Hepatocyte (in vitro differentiated cells): ENCODE data around the gene STARD8. TPM values are rescaled to one million over a fixed set of nuclear protein-coding genes. Genes with fewer than 3 reads are reported as not detected.
A peak's percentile ranks its signal among the peaks of the same experiment; 100 is the strongest.

Experiments used
- DNase-seq: peaks from one replicate; pipeline ENCODE4 v3.0.0-alpha.2; 2016; ENCODE audit warnings: low spot score
- H2AFZ ChIP-seq: fragments of 200-600 bp; sonication (generic); 2 replicates; pipeline ENCODE4 v1.6.0; 2016; ENCODE audit warnings: antibody characterized with exemption, mild to moderate bottlenecking
- H3K27ac ChIP-seq: fragments of 200-600 bp; sonication (generic); 2 replicates; pipeline ENCODE4 v1.5.1; 2016; ENCODE audit warnings: mild to moderate bottlenecking
- H3K27me3 ChIP-seq: fragments of 200-600 bp; sonication (generic); 2 replicates; pipeline ENCODE4 v1.6.1; 2016
- H3K36me3 ChIP-seq: fragments of 200-600 bp; sonication (generic); replicated peaks from 2 replicates; pipeline ENCODE4 v1.5.1; 2016; ENCODE audit warnings: low read depth; ENCODE audit not compliant: insufficient read depth
- H3K4me1 ChIP-seq: fragments of 200-600 bp; sonication (generic); 2 replicates; pipeline ENCODE4 v1.5.1; 2016; ENCODE audit warnings: mild to moderate bottlenecking, moderate library complexity; ENCODE audit not compliant: insufficient read depth
- H3K4me2 ChIP-seq: fragments of 200-600 bp; sonication (generic); 2 replicates; pipeline ENCODE4 v1.6.0; 2016
- H3K4me3 ChIP-seq: fragments of 200-600 bp; sonication (generic); 2 replicates; pipeline ENCODE4 v1.5.1; 2016; ENCODE audit warnings: mild to moderate bottlenecking
- H3K79me2 ChIP-seq: fragments of 200-600 bp; sonication (generic); 2 replicates; pipeline ENCODE4 v1.6.0; 2017; ENCODE audit warnings: mild to moderate bottlenecking
- H3K9me2 ChIP-seq: fragments of 200-600 bp; sonication (generic); replicated peaks from 2 replicates; pipeline ENCODE4 v1.6.0; 2017; ENCODE audit warnings: mild to moderate bottlenecking; ENCODE audit not compliant: insufficient read depth
- H3K9me3 ChIP-seq: fragments of 200-600 bp; sonication (generic); 2 replicates; pipeline ENCODE4 v1.5.1; 2016; ENCODE audit warnings: low read depth, mild to moderate bottlenecking
- H4K20me1 ChIP-seq: fragments of 200-600 bp; sonication (generic); 2 replicates; pipeline ENCODE4 v1.6.0; 2016; ENCODE audit warnings: mild to moderate bottlenecking; ENCODE audit not compliant: insufficient read depth, poor library complexity, severe bottlenecking
- EZH2 ChIP-seq: fragments of 200-600 bp; sonication (generic); IDR thresholded peaks from 2 replicates; pipeline ENCODE4 v1.6.1; 2016; ENCODE audit warnings: antibody characterized with exemption, mild to moderate bottlenecking, borderline replicate concordance
- EZH2phosphoT487 ChIP-seq: fragments of 200-600 bp; sonication (generic); IDR thresholded peaks from one replicate; pipeline ENCODE4 v1.6.1; 2018; ENCODE audit warnings: antibody characterized with exemption, mild to moderate bottlenecking, low read depth, moderate library complexity; ENCODE audit not compliant: unreplicated experiment, severe bottlenecking
- WGBS: methylation state at CpG from one replicate; pipeline ENCODE4 v1.1.6; 2016; ENCODE audit warnings: low lambda C conversion rate; ENCODE audit errors: missing lambda C conversion rate; 5-methylcytosine and 5-hydroxymethylcytosine counted together
- polyA plus RNA-seq: library from polyadenylated mRNA; unstranded; fragments of >200 nt; fragmentation: Nextera tagmentation; extraction: Ambion mirVana; gene quantifications from 2 replicates; pipeline ENCODE4 v1.2.1, GENCODE V29; 2016
- total RNA-seq: library from RNA; depleted of rRNA; stranded (reverse); fragments of >200 nt; gene quantifications from 2 replicates; pipeline ENCODE4 v1.2.3, GENCODE V29; 2014
- TF ChIP-seq, protein P1 (sequence below): fragments of 200-600 bp; sonication (generic); IDR thresholded peaks from 2 replicates; pipeline ENCODE4 v1.5.1; 2016; ENCODE audit warnings: antibody characterized with exemption, mild to moderate bottlenecking; ENCODE audit not compliant: poor library complexity

STARD8 gene
- total and polyA plus RNA-seq, 2 experiments from 2014 or later: 1.1 to 3.3 TPM

DNA sequence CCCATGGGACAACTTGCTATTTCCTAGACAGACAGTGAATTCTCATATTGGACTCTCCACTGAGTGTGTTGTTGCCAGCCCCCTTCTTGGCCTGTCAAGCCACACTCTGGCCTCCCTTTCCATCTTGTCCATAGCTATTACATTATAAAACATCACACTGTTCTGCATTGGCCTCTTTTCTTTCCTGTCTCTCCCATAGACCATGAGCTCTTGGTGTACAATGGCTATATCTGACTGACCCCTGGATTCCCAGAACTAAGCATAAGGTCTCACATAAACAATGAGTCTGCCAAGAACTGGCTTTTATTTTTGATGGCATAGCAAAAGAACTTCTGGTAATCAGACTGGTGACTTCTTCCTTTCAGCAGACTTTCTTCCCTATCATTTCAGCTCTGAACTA lies 23.8 kb downstream of the STARD8 start:
- no peaks in the 10 kb centered on the region for H3K9me2 ChIP-seq
- no peaks in the 10 kb centered on the region for H3K36me3 ChIP-seq
- no peak overlapping the region for H3K4me3 ChIP-seq
- no peaks in the 10 kb centered on the region for H3K27me3 ChIP-seq
- no peak overlapping the region for H3K27ac ChIP-seq
- no peak for DNase-seq
- TF ChIP-seq EZH2 (no peak), EZH2phosphoT487 (no peak)
- TF ChIP-seq, protein P1, sequence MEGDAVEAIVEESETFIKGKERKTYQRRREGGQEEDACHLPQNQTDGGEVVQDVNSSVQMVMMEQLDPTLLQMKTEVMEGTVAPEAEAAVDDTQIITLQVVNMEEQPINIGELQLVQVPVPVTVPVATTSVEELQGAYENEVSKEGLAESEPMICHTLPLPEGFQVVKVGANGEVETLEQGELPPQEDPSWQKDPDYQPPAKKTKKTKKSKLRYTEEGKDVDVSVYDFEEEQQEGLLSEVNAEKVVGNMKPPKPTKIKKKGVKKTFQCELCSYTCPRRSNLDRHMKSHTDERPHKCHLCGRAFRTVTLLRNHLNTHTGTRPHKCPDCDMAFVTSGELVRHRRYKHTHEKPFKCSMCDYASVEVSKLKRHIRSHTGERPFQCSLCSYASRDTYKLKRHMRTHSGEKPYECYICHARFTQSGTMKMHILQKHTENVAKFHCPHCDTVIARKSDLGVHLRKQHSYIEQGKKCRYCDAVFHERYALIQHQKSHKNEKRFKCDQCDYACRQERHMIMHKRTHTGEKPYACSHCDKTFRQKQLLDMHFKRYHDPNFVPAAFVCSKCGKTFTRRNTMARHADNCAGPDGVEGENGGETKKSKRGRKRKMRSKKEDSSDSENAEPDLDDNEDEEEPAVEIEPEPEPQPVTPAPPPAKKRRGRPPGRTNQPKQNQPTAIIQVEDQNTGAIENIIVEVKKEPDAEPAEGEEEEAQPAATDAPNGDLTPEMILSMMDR: no peak
- H3K9me3 ChIP-seq: no peaks in the 10 kb centered on the region
- H3K4me2 ChIP-seq: no peak overlapping the region
- no peaks in the 10 kb centered on the region for H3K4me1 ChIP-seq
- no peak overlapping the region for H2AFZ ChIP-seq
- no peaks in the 10 kb centered on the region for H4K20me1 ChIP-seq
- H3K79me2 ChIP-seq: no peaks in the 10 kb centered on the region

DNA sequence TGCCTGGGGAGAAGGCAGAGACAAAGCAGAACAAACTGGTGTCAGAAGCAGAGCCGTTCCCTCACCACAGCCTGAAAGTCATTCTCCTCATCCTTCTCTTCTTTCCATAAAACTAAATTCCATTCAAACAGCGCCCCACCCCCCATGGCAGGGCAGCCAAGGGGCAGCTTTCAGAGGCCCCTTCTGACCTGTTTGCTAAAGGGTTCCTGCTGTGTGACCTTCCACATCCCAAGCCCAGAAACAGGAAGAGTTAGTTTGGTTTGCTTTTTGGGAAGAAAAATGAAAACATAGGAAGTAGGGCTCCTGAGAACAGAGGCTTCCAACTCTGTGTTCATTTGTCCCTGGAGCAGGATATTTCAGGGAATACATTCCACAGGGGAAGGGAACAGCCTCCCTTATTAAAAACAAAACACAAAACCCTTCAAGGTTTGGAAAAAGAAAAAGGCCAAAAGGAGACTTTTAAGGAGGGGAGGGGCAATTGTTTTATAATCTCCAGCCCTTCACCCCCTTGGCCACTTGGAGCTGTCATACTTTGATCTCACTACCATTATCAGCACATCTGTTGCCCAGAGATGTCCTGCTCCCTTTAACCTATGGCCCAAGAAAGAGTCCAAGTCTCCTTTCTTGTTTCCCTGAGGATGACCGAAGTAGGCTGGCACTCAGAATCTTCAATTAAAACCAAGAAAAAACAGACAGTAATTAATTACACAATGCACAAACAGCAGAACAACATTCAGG lies 25.3 kb downstream of the STARD8 start:
- H4K20me1 ChIP-seq: no peaks in the 10 kb centered on the region
- H3K4me3 ChIP-seq: no peak overlapping the region
- H3K36me3 ChIP-seq: no peaks in the 10 kb centered on the region
- no peaks in the 10 kb centered on the region for H3K27me3 ChIP-seq
- TF ChIP-seq EZH2phosphoT487 (no peak), EZH2 (no peak)
- TF ChIP-seq, protein P1: no peak
- no peaks in the 10 kb centered on the region for H3K79me2 ChIP-seq
- H3K9me3 ChIP-seq: no peaks in the 10 kb centered on the region
- H3K27ac ChIP-seq: peak overlapping the region; percentile 29
- 46% methylated on average over 3 of the region's 3 CpGs for WGBS
- no peak for DNase-seq
- H3K9me2 ChIP-seq: no peaks in the 10 kb centered on the region
- no peaks in the 10 kb centered on the region for H3K4me1 ChIP-seq
- no peak overlapping the region for H2AFZ ChIP-seq
- no peak overlapping the region for H3K4me2 ChIP-seq

DNA sequence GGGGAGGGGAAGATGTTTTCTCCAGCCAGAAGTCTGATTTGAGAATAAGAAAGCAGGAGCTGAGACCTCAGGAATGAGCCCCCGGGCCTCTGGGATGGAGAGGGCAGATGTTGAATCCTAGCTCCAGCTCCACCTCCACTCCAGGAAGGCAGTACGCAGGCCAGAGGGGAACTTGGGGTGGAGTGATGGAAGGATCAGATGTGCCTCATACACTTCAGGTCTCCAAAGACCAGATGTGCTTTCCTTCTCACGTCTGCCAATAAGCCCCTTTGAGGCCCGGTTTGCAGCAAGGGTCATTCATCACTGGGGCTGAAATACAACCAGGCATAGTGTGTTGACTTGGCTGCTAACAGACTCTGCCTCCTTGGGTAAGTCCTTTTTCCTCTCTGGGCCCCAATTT lies 28.1 kb downstream of the STARD8 start:
- no peaks in the 10 kb centered on the region for H3K27me3 ChIP-seq
- H3K9me3 ChIP-seq: no peaks in the 10 kb centered on the region
- H4K20me1 ChIP-seq: no peaks in the 10 kb centered on the region
- H3K9me2 ChIP-seq: no peaks in the 10 kb centered on the region
- TF ChIP-seq, protein P1: no peak
- TF ChIP-seq EZH2phosphoT487 (no peak), EZH2 (no peak)
- 61% methylated on average over 4 of the region's 4 CpGs for WGBS
- DNase-seq: no peak
- H3K4me1 ChIP-seq: no peaks in the 10 kb centered on the region
- no peak overlapping the region for H2AFZ ChIP-seq
- H3K79me2 ChIP-seq: no peaks in the 10 kb centered on the region
- H3K4me3 ChIP-seq: no peak overlapping the region
- no peak overlapping the region for H3K4me2 ChIP-seq
- H3K27ac ChIP-seq: no peak overlapping the region
- H3K36me3 ChIP-seq: no peaks in the 10 kb centered on the region
